ENCODE measurements around the gene PFN4. TPM values are rescaled to one million over a fixed set of nuclear protein-coding genes. Genes with fewer than 3 reads are reported as not detected.

The PFN4 gene
- total RNA-seq, 1 experiment from 2014 or later, result not detected

GRCh38 chr2:24106786-24107185 lies 16.3 kb downstream of the PFN4 start:
- H3K9me3 ChIP-seq (ENCODE audit: control insufficient read depth in 1 of 2, insufficient read depth in 1 of 2, low read depth in 1 of 2, low read length in 2 of 2), result no peaks in the 10 kb centered on the region
- H3K4me3 ChIP-seq (replicated peaks in 1 of 2; ENCODE audit: low read depth in 1 of 2, low read length in 2 of 2), result no peak overlapping the region
- H2AFZ ChIP-seq (ENCODE audit: low read depth, low read length, poor library complexity, severe bottlenecking), result no peak overlapping the region
- H3K79me2 ChIP-seq (ENCODE audit: insufficient read depth, low read length), result no peaks in the 10 kb centered on the region
- H4K20me1 ChIP-seq (ENCODE audit: insufficient read depth), result no peaks in the 10 kb centered on the region
- no peaks in the 10 kb centered on the region for H3K27me3 ChIP-seq (ENCODE audit: insufficient read depth, low read length)
- intact Hi-C loops (cut with micrococcal nuclease), result no loop called here
- H3K9me2 ChIP-seq (ENCODE audit: insufficient read depth), result no peaks in the 10 kb centered on the region
- H3K27ac ChIP-seq (ENCODE audit: low read depth, low read length), result no peak overlapping the region
- ChIA-PET RAD21 (ENCODE audit: low non-redundant PET in 1 of 2, low total read pairs in 2 of 2, uncharacterized antibody in 2 of 2, unreplicated experiment in 2 of 2) (interaction anchor here in 1 of 2 experiments (0.7 kb wide), 1 partner anchor 165 kb away, joined by 4 read pairs; no protein-coding TSS in a partner anchor), CTCF (interaction anchor here (1.2 kb wide), 1 partner anchor 22 kb away, joined by 5 read pairs; the partner anchor contains the start of gene TP53I3), POLR2A (no interaction called here)
- ATAC-seq (no peak), DNase-seq (ENCODE audit: low read depth, low spot score) (no peak)
- no peaks in the 10 kb centered on the region for H3K36me3 ChIP-seq (ENCODE audit: control insufficient read depth in 1 of 2, insufficient read depth in 2 of 2, low read length in 2 of 2)
- TF ChIP-seq ELF1 (IDR thresholded peaks at IDR 0.05; ENCODE audit: borderline replicate concordance, low read depth) (no peak), JUND (IDR thresholded peaks at IDR 0.05) (no peak), SIN3A (IDR thresholded peaks at IDR 0.05; ENCODE audit: low read depth) (no peak), EZH2 (IDR thresholded peaks at IDR 0.05) (no peak), RAD21 (IDR thresholded peaks at IDR 0.05; ENCODE audit: low read depth) (no peak), CTCF (IDR thresholded peaks at IDR 0.05 in 2 of 3, conservative IDR thresholded peaks at IDR 0.05 in 1 of 3; ENCODE audit: borderline replicate concordance in 1 of 3, insufficient read depth in 1 of 3, low read depth in 2 of 3, low read length in 2 of 3) (no peak), EGR1 (IDR thresholded peaks at IDR 0.05; ENCODE audit: low read depth) (no peak), ZFX (IDR thresholded peaks at IDR 0.05) (no peak), YY1 (IDR thresholded peaks at IDR 0.05; ENCODE audit: extremely low read depth, insufficient replicate concordance, low read depth, low read length) (no peak), CEBPB (IDR thresholded peaks at IDR 0.05; ENCODE audit: low read depth) (no peak), TCF7L2 (IDR thresholded peaks at IDR 0.05; ENCODE audit: borderline replicate concordance, extremely low read depth, insufficient read depth, insufficient read length) (no peak), SRF (IDR thresholded peaks at IDR 0.05; ENCODE audit: low read depth) (no peak), FOSL1 (IDR thresholded peaks at IDR 0.05; ENCODE audit: low read depth) (no peak), POLR2A (IDR thresholded peaks at IDR 0.05; ENCODE audit: borderline replicate concordance, extremely low read depth, insufficient read depth, insufficient read length) (no peak)
- TF ChIP-seq, protein P1, sequence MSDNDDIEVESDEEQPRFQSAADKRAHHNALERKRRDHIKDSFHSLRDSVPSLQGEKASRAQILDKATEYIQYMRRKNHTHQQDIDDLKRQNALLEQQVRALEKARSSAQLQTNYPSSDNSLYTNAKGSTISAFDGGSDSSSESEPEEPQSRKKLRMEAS (IDR thresholded peaks at IDR 0.05), result no peak
- TF ChIP-seq, protein P2, sequence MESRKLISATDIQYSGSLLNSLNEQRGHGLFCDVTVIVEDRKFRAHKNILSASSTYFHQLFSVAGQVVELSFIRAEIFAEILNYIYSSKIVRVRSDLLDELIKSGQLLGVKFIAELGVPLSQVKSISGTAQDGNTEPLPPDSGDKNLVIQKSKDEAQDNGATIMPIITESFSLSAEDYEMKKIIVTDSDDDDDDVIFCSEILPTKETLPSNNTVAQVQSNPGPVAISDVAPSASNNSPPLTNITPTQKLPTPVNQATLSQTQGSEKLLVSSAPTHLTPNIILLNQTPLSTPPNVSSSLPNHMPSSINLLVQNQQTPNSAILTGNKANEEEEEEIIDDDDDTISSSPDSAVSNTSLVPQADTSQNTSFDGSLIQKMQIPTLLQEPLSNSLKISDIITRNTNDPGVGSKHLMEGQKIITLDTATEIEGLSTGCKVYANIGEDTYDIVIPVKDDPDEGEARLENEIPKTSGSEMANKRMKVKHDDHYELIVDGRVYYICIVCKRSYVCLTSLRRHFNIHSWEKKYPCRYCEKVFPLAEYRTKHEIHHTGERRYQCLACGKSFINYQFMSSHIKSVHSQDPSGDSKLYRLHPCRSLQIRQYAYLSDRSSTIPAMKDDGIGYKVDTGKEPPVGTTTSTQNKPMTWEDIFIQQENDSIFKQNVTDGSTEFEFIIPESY (IDR thresholded peaks at IDR 0.05; ENCODE audit: extremely low read depth, insufficient replicate concordance, low read length), result no peak
- no peak overlapping the region for H3K9ac ChIP-seq (ENCODE audit: low read length)
- H3K4me2 ChIP-seq (ENCODE audit: low read length), result no peak overlapping the region
- peaks cover 4 to 21% of the 10 kb centered on the region in 2 experiments; a peak in 3 of 4 replicates for H3K4me1 ChIP-seq (ENCODE audit: control insufficient read depth in 1 of 2, insufficient read depth in 2 of 2, low read length in 2 of 2)
- no TSS peak for BruUV-seq (replicated peaks)

All from HCT116 (cell line).